RPMI8226 (cell line): ENCODE measurements around the gene NOL4L.
A peak's percentile ranks its signal among the peaks of the same experiment; 100 is the strongest.
"Not testable (repeated sequence)": the region's sequence is repeated elsewhere in the genome, so short reads cannot be mapped to it uniquely, and the experiment has no call there.

Experiments
- DNase-seq: peaks from one replicate; pipeline ENCODE4 v3.0.0-alpha.2; 2015

NOL4L gene

DNA sequence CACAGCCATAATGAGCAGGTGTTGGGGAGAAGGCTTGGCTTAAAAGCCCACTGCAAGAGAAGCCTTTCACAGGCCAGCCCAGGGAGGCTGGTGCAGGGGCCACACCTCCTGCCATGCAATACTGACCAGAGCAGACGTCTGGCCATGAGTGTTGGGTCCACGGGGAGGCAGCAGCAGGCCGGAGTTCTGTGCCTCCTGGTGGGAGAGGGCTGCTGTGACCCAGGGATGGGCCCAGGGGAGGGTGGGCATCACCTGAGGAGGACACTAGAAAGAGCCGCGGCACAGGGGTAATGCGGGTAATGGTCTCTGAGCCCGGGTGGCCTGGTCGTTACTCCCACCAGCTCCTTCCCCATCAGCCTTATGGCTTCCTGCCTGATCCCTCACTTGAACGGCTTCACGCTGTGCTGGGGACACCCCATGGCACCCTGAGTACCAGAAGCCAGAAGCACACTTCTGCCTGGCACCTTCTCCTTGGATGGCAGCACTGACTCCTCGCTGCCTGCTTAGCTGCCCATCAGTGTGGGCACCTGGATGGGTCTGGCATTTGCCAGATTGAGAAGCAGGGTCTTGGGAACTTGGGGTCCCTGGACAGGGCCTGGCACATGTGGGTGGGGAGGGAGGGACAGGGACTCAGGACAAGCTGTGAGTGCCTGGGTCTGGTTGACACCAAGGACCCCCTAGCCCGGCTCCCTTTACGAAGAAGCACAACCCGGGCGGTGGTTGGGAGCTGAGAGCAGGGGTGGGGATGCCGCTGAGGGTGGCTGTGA, 118.2 kb downstream of the NOL4L start:
- DNase-seq: no peak

DNA sequence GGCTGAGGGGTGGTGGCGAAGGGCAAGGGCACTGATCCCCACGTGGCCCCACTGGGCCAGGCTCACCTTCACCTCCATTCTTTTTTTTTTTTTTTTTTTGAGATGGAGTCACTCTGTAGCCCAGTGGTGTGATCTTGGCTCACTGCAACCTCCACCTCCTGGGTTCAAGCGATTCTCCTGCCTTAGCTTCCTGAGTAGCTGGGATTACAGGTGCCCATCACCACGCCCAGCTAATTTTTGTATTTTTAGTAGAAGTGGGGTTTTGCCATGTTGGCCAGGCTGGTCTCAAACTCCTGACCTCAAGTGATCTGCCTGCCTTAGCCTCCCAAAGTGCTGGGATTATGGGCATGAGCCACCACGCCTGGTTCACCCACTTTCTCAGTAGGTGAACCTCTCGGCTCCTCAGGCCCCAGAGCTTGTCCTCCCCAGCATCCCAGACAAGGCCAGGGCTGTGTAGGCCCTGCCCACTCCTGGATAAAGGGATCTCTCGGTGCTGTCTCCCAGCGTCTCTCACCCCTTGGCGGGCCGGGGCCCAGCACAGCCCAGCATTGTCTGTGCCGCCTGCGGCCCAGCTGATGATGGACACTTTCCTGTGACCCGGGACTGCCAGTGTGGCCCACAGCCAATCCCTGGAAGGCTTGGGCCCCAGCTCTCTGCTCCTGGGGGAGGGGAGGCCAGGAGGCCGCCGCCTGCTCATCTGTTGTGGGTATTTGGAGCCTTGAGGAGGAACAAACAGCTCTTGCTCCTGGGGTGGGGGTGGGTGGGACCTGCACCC, 119.0 kb downstream of the NOL4L start:
- not testable (repeated sequence) for DNase-seq

- DNase-seq: no peak
These were observed 119.8 kb downstream of the NOL4L start for GRCh38 chr20:32465092-32465900.

GRCh38 chr20:32464401-32465091, 120.6 kb downstream of the NOL4L start:
- no peak for DNase-seq

GRCh38 chr20:32463642-32464400, 121.3 kb downstream of the NOL4L start:
- DNase-seq: no peak

GRCh38 chr20:32462900-32463641, 122.1 kb downstream of the NOL4L start:
- DNase-seq: no peak

DNA sequence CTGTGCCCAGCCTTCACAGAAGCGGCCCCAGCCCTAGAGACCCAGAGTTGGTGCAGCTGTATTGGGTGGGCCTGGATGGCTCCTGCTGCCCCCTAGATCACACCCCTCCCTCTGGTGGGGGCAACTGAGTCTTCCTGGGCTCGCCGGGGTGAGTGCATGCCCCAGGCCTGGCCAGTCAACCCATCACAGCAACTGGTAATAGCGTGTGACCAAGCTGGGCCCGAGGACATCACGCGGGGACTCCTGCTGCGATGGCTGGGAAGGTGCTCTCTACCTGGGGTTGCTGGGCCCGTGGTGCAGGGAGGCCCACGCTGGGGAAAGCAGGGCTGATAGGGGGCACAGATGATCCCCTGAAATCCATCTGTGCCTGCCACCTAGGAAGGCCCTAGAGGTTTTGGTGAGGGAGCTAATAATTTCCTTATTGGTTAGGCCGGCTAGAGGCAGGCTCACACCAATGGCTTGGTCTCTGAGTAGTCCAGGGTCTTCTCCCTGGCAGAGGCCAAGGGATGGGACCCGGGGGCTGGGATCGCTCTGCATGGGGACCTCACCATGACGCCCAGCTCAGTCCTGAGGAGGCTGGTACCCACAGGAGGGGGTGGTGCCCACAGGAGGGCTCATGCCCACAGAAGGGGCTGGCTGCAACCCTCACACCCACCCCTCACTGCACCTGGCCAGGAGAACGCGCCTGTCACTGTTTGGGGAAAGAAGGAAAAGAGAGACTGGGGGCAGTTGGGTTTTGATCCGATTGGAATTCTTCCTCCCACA, 123.1 kb downstream of the NOL4L start:
- no peak for DNase-seq

DNA sequence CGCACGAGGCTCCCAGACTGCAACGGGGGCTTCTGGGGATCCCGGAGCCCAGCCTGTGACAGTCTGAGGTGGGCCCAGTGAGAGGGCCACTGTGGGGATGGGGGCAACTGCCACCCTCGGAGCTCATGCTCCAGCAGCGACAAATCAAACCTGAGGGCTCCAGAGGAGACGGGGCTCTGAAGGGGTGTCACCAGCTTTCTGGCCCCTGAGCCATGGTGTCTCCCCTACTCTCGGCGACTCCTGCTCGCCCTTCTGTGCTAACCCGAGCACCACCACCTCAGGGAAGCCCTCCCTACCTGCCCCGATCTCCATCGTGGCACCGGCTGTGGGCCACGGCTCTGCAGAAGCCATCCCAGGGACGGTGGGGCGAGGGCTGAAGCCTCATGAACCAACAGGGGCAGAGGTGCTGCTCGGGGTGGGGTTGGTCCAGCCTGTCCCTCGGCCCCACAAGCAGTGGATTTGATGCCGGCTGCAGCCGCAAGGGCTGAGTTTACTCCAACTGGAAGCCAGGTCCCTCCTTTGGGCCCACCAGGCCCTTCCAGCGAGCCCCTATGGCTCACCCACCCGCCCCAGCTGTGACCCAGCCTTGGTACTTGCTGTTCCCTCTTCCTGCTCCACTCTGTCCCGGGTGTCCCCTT, 124.3 kb downstream of the NOL4L start:
- no peak for DNase-seq

- no peak for DNase-seq
These were observed 124.9 kb downstream of the NOL4L start for GRCh38 chr20:32460231-32460630.

- DNase-seq: no peak
These were observed 126.3 kb downstream of the NOL4L start for GRCh38 chr20:32458837-32459220.

DNA sequence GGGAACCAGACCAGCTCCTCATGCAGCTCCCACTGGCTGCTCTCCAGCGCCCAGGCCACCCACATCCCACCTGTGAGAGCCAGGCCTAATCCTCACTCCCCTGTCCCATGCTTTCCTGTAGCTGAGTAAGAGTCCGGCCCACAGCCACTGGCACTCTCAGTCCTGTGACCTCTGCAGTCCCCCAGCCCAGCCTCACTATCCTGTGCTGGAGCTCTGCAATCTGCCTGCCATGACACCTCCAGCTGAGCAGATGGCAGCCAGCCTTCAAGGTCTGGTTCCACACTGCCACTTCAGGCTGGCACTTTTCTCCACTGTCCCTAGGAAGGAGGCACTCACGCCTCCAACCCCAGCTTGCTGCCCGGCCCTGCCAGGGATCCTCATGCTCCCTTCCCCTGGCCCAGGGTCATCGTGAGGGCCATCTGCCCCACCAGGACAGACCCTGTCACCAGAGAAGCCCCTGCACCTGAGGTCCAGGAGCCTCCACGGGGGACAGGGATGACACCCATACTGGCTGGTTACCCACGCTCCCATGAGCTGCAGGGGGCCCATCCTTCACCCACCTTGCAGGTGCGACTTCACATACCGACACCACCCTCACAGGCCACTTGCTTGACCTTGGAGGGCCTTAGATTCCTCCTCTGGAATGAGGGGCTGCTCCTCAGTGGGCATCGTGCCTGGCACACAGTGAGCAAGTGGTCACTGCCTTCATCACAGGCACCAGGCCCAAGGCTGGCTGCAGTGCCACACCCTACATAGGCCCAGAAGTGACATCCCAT, 126.9 kb downstream of the NOL4L start:
- no peak for DNase-seq

DNA sequence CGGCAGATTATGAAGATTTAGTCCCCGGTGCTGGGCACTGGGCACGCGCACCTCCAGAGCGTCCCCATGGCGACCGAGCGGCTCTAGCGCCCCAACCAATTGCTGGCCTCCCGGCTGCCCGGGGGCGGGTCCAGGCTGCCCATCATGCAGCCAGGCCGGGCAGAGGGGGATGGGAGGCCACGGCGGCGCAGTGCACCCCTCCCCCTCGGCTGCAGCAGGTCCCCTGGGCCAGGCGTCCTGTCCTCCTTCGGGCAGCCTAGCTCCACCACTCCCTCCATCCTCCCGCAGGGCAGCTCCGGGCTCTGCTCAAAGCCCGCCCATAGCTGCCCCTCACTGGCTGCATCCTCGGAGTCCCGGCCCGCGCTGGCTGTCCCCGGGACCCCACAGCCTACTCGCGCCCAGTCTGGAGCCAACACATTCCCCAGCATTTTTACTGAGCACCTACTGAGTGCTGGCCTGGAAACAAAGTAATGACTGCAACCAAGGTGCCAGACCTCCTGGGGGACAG, 127.6 kb downstream of the NOL4L start:
- DNase-seq: peak; percentile 82

GRCh38 chr20:32456869-32457478, 128.2 kb downstream of the NOL4L start:
- peak; percentile 61 for DNase-seq

DNA sequence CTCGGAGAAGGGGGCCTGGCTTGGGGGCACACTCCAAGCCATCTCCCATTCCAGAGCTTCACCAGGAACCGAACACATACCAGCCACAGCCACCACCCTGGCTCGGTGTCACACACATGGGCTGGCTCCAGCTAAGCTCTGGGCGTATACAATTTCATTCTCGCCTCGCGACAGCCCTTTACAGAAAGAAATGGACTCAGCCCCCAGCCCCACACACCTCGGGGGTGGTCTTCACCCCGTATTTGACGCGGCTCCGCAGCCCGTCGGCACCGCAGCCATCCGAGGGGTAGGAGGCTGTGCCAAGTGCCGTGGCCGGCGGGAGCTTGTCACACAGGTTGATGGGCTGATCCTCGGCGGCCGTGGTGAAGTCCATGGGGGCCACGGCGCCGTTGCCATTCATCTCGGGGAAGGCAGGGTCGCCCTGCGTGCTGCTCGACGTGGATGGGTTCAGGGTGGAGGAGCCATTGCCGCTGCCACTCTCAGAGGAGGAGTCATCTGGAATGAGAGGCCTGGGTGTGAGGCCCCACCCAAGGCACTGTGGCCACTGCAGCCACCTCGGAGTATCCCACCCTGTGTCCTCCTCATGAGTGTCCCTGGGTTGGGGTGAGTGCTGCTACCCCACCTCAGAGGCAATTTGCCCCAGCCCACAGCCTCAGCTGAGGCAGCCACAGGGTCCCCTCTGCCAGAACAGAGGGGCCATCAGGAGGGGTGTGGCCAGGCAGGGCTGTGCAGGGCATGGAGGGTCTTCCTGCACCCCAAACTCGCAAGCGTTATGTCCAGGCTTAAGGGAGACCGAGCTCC, 129.0 kb downstream of the NOL4L start:
- DNase-seq: no peak

- DNase-seq: no peak
These were observed 129.8 kb downstream of the NOL4L start for GRCh38 chr20:32455171-32455900.

- no peak for DNase-seq
These were observed 130.7 kb downstream of the NOL4L start for GRCh38 chr20:32454164-32455145.
